Uterus (tissue), 2 donors: ENCODE measurements around the gene PTPRF.

ENCODE experiments used
- CTCF ChIP-seq, 4 experiments: fragments of 200-600 bp in 2 of 4; fragments of 450-650 bp in 2 of 4; sonication (generic) in 2 of 4; IDR thresholded peaks; one replicate each; pipeline ENCODE4 v1.5.1; 2016 to 2019; ENCODE audit warnings: antibody characterized with exemption in 4 of 4, mild to moderate bottlenecking in 2 of 4, moderate library complexity in 1 of 4
- POLR2A ChIP-seq, 2 donors: fragments of 450-650 bp; IDR thresholded peaks; one replicate each; pipeline ENCODE4 v1.6.1; 2016; ENCODE audit warnings: antibody characterized with exemption in 2 of 2, mild to moderate bottlenecking in 1 of 2, moderate library complexity in 1 of 2

DNA sequence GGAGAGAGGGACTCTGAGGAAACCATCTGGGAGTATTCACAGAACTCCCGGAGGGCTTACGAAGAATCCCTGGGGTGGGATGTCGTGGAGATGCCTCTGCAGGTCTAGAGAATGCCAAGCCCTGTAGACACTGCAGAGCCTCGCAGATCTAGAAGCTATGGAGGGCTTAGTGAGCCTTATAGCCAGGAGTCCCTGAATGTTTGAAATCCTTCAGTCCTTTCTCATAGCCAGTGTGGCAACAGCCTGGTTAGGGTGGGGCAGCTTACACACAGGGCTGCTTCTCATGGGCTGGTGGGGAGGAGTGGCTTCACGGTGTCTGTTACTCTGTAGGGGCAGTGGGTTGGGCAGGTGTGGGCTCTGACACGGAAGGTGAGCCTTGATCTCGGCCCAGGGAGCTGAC is 75.1 kb downstream of the PTPRF start:
- TF ChIP-seq CTCF (IDR thresholded peaks at IDR 0.05) (no peak), POLR2A (IDR thresholded peaks at IDR 0.05) (no peak)
